ENCODE data around the gene HOXD4. TPM values are rescaled to one million over a fixed set of nuclear protein-coding genes. Genes with fewer than 3 reads are reported as not detected.

Gene HOXD4
- total RNA-seq, 1 experiment from 2014 or later = 7.2 TPM

DNA sequence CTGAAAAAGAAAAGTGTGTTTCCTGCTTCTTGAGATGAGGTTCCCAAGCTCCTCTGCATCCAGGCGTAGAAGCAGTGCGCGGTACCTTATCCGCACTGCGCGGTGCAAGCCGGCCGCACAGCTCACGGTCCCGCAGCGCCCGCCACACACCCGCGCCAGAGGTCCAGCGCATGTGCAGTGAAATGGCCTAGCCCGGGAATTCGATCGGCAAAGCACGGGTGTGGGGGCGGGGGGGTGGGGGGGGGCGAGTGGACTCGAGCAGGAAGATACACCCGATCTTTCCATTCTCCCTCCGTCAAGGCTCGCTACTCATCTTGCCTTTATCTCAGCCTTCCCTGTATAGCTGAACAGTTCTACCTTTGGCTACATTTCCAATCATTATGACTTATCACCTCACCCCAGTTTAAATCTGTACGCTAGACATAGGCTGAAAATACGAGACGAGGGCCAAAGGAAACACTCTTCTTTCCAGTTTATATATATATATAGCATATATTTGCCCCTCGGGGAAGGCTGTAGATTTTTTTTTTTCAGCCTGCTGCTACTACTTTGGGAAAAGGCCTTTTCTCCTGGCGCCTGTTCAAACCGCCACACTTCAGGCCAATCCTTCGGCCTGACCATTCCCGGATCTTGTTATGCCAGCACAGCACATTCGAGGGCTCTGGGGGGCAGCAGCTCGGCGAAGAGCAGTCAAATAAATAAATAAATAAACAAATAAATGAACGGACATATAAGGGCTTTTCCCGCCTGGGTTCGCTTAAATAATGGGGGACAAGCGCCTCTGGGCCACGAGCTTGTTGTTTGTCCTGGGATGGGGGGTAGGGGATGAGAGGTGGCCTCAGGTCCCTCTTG, 11.5 kb upstream of the HOXD4 start:
- DNase-seq (ENCODE audit: low read depth) = peak; percentile 76

DNA sequence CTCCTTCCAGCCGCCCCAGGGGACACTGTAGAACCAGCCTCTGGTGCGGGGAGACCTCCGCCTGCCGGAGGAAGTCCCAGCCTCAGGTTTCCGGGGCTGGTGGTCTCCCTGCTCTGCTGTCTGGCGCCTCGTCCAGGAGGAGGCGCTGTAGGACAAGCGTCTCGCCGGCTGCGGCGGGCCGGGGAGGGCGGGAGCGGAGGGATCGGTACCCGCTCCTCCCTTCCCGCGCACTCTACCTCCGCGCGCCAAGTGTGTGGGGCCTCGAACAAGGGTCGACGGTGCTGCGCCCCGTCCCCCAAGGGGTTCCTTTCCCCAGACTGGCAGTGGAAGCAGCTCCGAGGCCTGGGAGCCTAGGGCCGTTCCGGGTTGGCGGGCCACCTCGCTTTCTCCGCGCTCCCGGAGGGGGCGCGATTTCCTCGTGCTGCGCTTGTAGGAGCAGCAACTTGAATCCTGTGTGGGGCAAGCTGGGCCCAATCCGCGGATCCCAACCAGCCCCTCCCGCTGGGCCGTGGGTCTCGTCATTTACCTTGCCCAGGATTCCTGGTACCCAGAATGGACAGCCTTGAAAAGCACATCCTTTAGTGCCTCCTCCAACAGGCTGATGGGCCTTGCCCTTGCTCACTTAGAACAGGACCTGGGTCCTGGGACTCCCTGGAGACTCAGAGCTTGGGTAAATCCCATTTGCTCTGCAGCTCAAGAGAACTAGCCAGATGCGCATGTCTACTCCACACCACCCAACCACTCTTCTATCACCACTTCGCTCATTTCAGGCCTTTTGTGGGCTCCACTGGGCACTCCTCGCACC, 10.6 kb upstream of the HOXD4 start:
- peak; percentile 82 for DNase-seq (ENCODE audit: low read depth)

GRCh38 chr2:176142281-176142680, 9.1 kb upstream of the HOXD4 start:
- DNase-seq (ENCODE audit: low read depth) = no peak

DNA sequence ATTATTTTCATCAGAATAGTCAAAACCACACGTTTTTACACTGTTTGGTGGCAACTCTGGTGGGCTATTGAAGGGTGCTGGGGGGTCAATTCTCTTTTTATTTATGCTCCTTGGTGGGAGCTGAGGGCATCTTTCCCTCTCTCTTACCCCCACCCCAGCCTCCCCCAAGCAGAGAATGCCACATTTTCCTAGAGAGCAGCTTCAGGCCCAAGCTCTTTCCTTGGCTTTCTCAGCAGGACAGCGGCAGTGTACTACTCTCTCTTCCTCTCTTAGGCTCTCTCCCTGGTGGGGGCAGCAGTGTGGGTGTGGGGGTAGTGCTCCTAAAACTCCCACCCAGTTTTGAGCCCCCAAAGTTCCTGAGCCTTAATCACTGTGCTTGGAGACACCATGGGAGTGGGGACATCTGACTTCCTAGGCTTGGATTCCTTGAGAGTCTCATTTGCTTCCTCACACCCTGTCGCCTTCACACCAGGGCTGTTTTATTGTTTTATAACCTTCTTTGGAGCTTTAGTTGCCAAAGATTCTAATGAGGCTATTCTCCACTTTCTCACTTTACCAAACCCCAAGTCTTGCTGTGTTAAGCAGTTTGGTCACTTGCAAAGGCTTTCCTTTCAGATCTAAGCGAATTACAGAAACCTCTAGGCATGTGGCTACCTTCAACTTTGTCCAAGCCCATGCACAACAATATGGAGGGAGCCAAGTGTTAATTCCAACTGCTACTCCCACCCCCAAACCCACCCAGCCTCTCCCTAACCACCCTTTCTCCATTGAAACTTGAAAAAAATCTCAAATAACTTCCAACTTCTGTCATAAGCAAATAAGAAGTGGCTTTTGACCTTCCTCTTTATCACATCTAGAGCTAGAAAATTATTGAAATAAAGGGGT, 6.0 kb upstream of the HOXD4 start:
- no peak for DNase-seq (ENCODE audit: low read depth)

- DNase-seq (ENCODE audit: low read depth) = no peak
Observed at GRCh38 chr2:176146101-176146500, 5.2 kb upstream of the HOXD4 start.

DNA sequence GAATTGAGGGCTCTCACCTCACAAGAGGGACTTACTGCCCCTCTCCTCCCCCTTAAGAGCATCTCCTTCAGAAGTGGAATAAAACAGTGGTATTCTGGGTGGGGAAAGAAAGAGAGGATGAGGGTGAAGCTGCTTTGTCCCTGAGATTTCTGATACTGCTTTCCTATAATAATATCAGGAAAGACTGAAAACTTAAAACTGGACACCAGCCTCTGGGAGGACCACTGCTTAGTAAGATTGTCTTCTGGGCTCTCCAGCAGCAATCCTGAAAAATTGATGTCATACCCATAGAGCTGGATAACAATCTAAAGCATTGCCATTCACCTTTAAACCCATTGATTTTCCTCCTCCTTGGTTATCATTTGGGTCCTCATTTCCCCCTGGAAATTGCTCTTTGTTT, 4.7 kb upstream of the HOXD4 start:
- DNase-seq (ENCODE audit: low read depth) = no peak

- DNase-seq (ENCODE audit: low read depth) = no peak
Observed at GRCh38 chr2:176147210-176147799, 4.0 kb upstream of the HOXD4 start.

GRCh38 chr2:176147800-176148496, 3.4 kb upstream of the HOXD4 start:
- DNase-seq (ENCODE audit: low read depth) = no peak

DNA sequence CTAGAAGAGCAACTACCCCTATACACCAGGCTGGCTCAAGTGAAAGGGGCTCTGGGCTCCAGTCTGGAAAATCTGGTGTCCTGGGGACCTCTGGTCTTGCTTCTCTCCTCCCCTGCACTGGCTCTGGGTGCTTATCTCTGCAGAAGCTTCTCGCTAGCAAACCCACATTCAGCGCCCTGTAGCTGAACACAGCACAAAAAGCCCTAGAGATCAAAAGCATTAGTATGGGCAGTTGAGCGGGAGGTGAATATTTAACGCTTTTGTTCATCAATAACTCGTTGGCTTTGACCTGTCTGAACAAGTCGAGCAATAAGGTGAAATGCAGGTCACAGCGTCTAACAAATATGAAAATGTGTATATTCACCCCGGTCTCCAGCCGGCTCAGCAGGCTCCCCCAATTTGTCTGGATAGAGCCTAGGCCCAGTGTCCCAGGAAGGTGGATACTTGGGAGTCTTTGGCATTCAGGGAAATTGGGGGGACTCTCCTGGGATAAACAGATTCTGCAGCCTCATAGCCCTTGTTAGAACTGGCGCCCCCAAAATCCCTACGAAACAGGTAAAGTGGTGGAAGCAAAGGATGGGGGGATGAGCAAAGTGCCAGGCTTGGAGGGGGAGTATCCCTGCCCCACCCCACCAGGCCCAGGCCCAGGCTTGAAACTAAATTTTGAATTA, 2.5 kb upstream of the HOXD4 start:
- DNase-seq (ENCODE audit: low read depth) = no peak

GRCh38 chr2:176149481-176149938, 1.8 kb upstream of the HOXD4 start:
- no peak for DNase-seq (ENCODE audit: low read depth)

GRCh38 chr2:176149939-176150583, 1.3 kb upstream of the HOXD4 start:
- no peak for DNase-seq (ENCODE audit: low read depth)

GRCh38 chr2:176150584-176151441, 537 bp upstream of the HOXD4 start:
- DNase-seq (ENCODE audit: low read depth) = no peak

GRCh38 chr2:176152350-176153181, 1.2 kb downstream of the HOXD4 start:
- DNase-seq (ENCODE audit: low read depth) = peak; percentile 66

DNA sequence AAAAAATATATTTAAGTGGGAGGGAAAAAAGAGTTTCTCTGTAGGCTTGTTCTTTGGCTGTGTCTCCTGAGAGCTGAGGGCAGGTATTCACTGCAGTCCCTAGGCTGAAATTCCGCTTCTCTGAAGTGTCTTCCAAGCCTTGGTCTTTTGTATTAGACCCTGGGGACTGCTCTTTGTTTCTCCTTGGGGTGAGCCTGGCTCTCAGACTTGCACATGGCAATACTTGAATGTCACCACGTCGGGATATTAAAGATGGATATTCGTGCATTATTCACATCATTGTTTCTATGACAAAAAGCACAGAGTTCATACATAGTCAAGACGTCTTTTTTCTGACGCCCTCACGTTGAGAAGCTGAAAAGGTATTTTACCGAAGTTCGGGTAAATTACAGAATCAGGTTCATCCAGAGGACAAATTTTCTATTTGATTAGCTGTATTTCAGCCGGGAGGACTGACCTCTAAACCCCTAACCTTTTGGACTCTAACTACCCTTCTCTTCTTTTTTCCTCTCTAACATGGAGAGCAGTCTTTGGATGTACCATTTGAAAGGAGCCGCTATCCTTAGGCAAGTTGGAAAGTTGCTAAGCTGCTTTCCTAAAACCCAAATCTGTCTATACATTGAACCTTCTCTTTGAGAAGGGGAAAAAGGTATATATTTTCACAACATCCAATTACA, 3.4 kb downstream of the HOXD4 start:
- no peak for DNase-seq (ENCODE audit: low read depth)

GRCh38 chr2:176155356-176156044, 4.2 kb downstream of the HOXD4 start:
- no peak for DNase-seq (ENCODE audit: low read depth)

DNA sequence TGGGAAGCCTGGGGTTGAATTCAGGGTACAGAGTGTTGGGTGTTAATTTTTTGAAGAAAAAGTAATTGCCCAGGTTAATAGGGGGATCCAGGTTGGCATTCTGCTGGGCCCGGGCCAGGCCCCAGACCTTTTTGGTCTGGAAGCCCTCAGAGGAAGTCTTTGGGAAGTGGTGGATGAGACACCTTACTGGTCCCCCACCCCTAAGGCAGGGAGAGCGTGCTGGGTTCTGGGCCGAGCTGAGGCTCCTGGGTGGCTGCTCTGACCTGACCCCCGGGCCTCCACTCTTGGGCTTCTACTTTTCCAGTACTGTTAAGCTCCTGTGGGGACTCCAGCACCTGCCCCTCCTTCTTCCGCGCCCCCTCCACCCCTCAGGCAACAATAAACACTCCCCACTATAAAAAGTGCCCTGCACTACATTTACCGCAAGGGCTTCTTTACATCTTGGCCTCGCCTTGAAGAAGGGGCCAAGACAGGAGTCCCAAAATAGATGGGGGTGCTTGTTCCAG, 5.0 kb downstream of the HOXD4 start:
- no peak for DNase-seq (ENCODE audit: low read depth)

All from RPMI7951 (cell line).